ENCODE data around the gene MICAL3.
"Not testable (repeated sequence)": the region's sequence is repeated elsewhere in the genome, so short reads cannot be mapped to it uniquely, and the experiment has no call there.

Gene MICAL3

GRCh38 chr22:18008136-18008535 lies 16.2 kb downstream of the MICAL3 start:
- Histone ChIP-seq H3K36me3 (ENCODE audit: insufficient read depth, low read length) (no peaks in the 10 kb centered on the region), H3K27me3 (ENCODE audit: control insufficient read depth in 1 of 2, insufficient read depth in 2 of 2, low read length in 2 of 2) (no peaks in the 10 kb centered on the region), H3K27ac (ENCODE audit: low read depth, low read length) (no peak overlapping the region), H3K4me1 (ENCODE audit: insufficient read depth, low read length) (peaks cover 10% of the 10 kb centered on the region), H3K9ac (ENCODE audit: low read length) (no peak overlapping the region), H3K4me3 (ENCODE audit: low read depth in 1 of 2, low read length in 2 of 2) (no peak overlapping the region), H3K9me3 (ENCODE audit: low read length) (no peaks in the 10 kb centered on the region)

DNA sequence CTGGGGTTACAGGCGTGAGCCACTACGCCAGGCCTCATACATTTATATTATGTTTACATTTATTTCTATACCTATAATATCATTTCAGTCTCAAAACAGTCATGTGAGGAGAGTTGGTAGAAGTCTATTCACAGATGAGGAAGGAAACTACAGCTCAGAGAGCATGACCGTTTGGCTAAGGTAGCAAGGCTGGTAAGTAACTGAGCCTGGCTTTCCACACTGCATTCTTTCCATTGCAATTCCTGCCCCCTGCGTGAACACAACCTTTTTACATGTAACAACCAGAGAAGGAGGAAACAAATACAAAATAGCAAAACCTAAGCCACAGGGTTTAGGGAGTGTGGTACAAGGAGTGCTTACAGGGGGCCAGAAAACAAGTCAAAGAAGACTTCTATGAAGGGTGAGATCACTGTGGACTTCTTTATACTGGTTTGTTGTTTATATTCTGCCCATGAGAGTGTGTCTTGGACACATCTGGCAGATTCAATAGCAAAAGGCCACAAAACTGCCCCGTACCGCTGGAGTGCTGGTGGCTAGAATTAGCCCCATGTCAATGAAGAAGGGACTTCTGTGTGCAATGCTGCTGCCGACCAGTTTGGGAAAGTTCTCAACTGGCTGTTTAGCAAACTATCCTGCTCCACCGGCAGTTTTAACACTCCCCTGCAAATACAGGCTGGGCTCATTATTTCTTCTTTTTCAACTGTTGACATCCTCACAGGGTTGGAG lies 19.0 kb downstream of the MICAL3 start:
- peak overlapping the region; percentile 30 for H3K27ac ChIP-seq (ENCODE audit: low read depth, low read length)
- no peaks in the 10 kb centered on the region for H3K9me3 ChIP-seq (ENCODE audit: low read length)
- no peak overlapping the region for H3K4me3 ChIP-seq (ENCODE audit: low read depth in 1 of 2, low read length in 2 of 2)
- H3K27me3 ChIP-seq (ENCODE audit: control insufficient read depth in 1 of 2, insufficient read depth in 2 of 2, low read length in 2 of 2), result no peaks in the 10 kb centered on the region
- no peak overlapping the region for H3K9ac ChIP-seq (ENCODE audit: low read length)
- H3K4me1 ChIP-seq (ENCODE audit: insufficient read depth, low read length), result peaks cover 10% of the 10 kb centered on the region
- no peaks in the 10 kb centered on the region for H3K36me3 ChIP-seq (ENCODE audit: insufficient read depth, low read length)

- H3K27ac ChIP-seq (ENCODE audit: low read depth, low read length), result peak overlapping the region; percentile 95
- H3K9ac ChIP-seq (ENCODE audit: low read length), result not testable (repeated sequence)
- peak overlapping the region; percentile 82 to 89 for H3K4me3 ChIP-seq (ENCODE audit: low read depth in 1 of 2, low read length in 2 of 2)
These were observed 22.5 kb downstream of the MICAL3 start for GRCh38 chr22:18001894-18002315.

DNA sequence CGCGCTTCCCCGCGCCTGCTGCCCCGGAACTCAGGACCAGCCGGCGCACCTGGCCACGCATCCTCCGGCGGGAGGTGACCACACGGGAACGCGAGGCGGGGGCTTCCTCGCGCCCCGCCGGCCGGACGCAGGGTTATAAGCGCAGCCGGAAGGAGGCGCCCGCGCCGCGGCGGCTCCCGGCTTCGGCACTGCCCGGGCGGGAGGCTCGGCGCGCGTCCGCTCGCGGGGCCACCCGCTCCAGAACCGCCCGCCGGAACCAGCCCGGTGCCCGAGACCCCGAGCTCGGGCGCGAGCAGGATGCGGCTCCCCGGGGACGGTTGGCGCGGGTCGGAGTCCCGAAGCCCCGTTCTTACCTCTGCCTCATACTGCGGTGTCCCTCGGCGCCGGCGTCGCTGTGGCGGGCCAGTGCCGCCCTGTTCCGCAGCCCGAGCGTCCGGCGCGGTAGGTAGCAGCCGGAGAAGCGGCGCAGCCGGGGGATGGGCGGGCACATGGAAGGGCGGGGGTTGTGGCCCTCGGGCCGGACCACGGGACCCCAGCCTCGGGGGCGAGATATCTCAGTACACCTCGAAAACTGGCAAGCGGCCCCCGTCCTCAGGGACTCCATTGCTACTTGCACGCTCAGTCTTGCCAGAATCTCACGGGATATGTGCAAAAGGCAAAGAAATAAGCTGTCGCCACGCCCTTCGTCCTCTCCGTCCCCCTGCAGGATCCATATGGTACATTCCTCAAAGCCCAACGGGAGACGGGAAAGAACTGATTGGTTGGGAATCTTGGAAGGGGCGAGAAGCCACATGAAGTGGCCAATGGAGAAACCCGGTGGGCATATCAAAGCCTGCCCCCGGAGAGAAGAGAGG lies 23.1 kb downstream of the MICAL3 start:
- Histone ChIP-seq H3K27ac (ENCODE audit: low read depth, low read length) (peak overlapping the region; percentile 95), H3K4me1 (ENCODE audit: insufficient read depth, low read length) (peaks cover 25% of the 10 kb centered on the region), H3K9ac (ENCODE audit: low read length) (peak overlapping the region; percentile 53), H3K4me3 (ENCODE audit: low read depth in 1 of 2, low read length in 2 of 2) (peak overlapping the region; percentile 82 to 89), H3K27me3 (ENCODE audit: control insufficient read depth in 1 of 2, insufficient read depth in 2 of 2, low read length in 2 of 2) (no peaks in the 10 kb centered on the region), H3K36me3 (ENCODE audit: insufficient read depth, low read length) (no peaks in the 10 kb centered on the region), H3K9me3 (ENCODE audit: low read length) (no peaks in the 10 kb centered on the region)

More at GRCh38 chr22:18001894-18002315, 22.5 kb downstream of the MICAL3 start:
- peaks cover 25% of the 10 kb centered on the region for H3K4me1 ChIP-seq (ENCODE audit: insufficient read depth, low read length)
- H3K27me3 ChIP-seq (ENCODE audit: control insufficient read depth in 1 of 2, insufficient read depth in 2 of 2, low read length in 2 of 2); H3K36me3 ChIP-seq (ENCODE audit: insufficient read depth, low read length); H3K9me3 ChIP-seq (ENCODE audit: low read length): not testable (repeated sequence)

GRCh38 chr22:18000441-18001039 lies 23.8 kb downstream of the MICAL3 start:
- peaks cover 20% of the 10 kb centered on the region for H3K4me1 ChIP-seq (ENCODE audit: insufficient read depth, low read length)
- peak overlapping the region; percentile 78 for H3K27ac ChIP-seq (ENCODE audit: low read depth, low read length)
- peak overlapping the region; percentile 30 for H3K9ac ChIP-seq (ENCODE audit: low read length)
- peak overlapping the region; percentile 82 to 89 for H3K4me3 ChIP-seq (ENCODE audit: low read depth in 1 of 2, low read length in 2 of 2)
- H3K27me3 ChIP-seq (ENCODE audit: control insufficient read depth in 1 of 2, insufficient read depth in 2 of 2, low read length in 2 of 2), result no peaks in the 10 kb centered on the region
- no peaks in the 10 kb centered on the region for H3K9me3 ChIP-seq (ENCODE audit: low read length)
- H3K36me3 ChIP-seq (ENCODE audit: insufficient read depth, low read length), result no peaks in the 10 kb centered on the region

DNA sequence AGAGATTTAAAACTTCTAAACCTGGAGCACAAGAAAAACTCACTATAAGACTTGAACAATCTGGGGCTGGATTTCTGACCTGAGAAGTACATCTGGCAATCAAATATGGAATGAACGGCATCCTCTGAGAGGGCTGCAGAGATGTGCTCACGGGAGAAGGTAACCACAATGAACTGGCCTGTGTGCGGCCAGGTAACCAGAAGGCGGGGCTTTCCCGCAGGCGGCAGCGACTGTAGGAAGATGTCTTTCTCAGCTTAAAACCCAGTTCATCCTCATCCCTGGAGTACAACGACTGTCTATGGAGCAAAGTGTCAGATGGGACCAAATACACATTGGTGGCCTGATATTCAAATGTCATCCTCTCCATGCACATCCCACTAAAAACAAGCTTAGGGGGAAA lies 24.5 kb downstream of the MICAL3 start:
- no peaks in the 10 kb centered on the region for H3K9me3 ChIP-seq (ENCODE audit: low read length)
- no peaks in the 10 kb centered on the region for H3K36me3 ChIP-seq (ENCODE audit: insufficient read depth, low read length)
- H3K9ac ChIP-seq (ENCODE audit: low read length), result peak overlapping the region; percentile 30
- H3K4me1 ChIP-seq (ENCODE audit: insufficient read depth, low read length), result peaks cover 15% of the 10 kb centered on the region
- H3K27me3 ChIP-seq (ENCODE audit: control insufficient read depth in 1 of 2, insufficient read depth in 2 of 2, low read length in 2 of 2), result no peaks in the 10 kb centered on the region
- H3K4me3 ChIP-seq (ENCODE audit: low read depth in 1 of 2, low read length in 2 of 2), result peak overlapping the region; percentile 82 to 89
- H3K27ac ChIP-seq (ENCODE audit: low read depth, low read length), result no peak overlapping the region

DNA sequence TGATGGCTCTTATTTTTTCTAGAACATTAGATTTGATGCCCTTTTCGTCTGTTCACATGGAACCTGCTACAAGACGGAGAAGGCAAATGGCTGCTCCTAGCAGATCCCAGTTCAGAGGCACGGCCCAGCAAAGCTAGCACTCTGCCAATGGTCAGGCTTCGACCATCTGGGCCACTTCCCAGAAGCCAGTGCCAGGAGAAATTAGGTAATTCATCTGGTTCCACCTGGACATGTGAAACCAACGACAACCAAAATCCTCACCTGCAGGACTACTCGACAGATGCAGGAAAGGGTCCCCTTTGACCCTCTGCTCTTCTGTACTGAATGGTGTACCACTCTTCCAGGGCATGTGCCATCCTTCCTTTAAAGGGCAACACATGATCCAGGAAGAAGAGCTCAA lies 25.4 kb downstream of the MICAL3 start:
- H3K9me3 ChIP-seq (ENCODE audit: low read length), result no peaks in the 10 kb centered on the region
- H3K27me3 ChIP-seq (ENCODE audit: control insufficient read depth in 1 of 2, insufficient read depth in 2 of 2, low read length in 2 of 2), result no peaks in the 10 kb centered on the region
- H3K4me3 ChIP-seq (ENCODE audit: low read depth in 1 of 2, low read length in 2 of 2), result no peak overlapping the region
- H3K27ac ChIP-seq (ENCODE audit: low read depth, low read length), result no peak overlapping the region
- peaks cover 19% of the 10 kb centered on the region for H3K4me1 ChIP-seq (ENCODE audit: insufficient read depth, low read length)
- H3K9ac ChIP-seq (ENCODE audit: low read length), result no peak overlapping the region
- H3K36me3 ChIP-seq (ENCODE audit: insufficient read depth, low read length), result no peaks in the 10 kb centered on the region

- no peaks in the 10 kb centered on the region for H3K9me3 ChIP-seq (ENCODE audit: low read length)
- H3K36me3 ChIP-seq (ENCODE audit: insufficient read depth, low read length), result no peaks in the 10 kb centered on the region
- H3K4me1 ChIP-seq (ENCODE audit: insufficient read depth, low read length), result peaks cover 23% of the 10 kb centered on the region
- H3K27ac ChIP-seq (ENCODE audit: low read depth, low read length), result no peak overlapping the region
- H3K27me3 ChIP-seq (ENCODE audit: control insufficient read depth in 1 of 2, insufficient read depth in 2 of 2, low read length in 2 of 2), result no peaks in the 10 kb centered on the region
- H3K4me3 ChIP-seq (ENCODE audit: low read depth in 1 of 2, low read length in 2 of 2), result no peak overlapping the region
- H3K9ac ChIP-seq (ENCODE audit: low read length), result no peak overlapping the region
These were observed 26.9 kb downstream of the MICAL3 start for GRCh38 chr22:17997456-17997855.

- not testable (repeated sequence) for H3K9ac ChIP-seq (ENCODE audit: low read length); H3K27me3 ChIP-seq (ENCODE audit: control insufficient read depth in 1 of 2, insufficient read depth in 2 of 2, low read length in 2 of 2); H3K4me3 ChIP-seq (ENCODE audit: low read depth in 1 of 2, low read length in 2 of 2); H3K27ac ChIP-seq (ENCODE audit: low read depth, low read length); H3K36me3 ChIP-seq (ENCODE audit: insufficient read depth, low read length); H3K9me3 ChIP-seq (ENCODE audit: low read length)
- H3K4me1 ChIP-seq (ENCODE audit: insufficient read depth, low read length), result peaks cover 34% of the 10 kb centered on the region
These were observed 29.1 kb downstream of the MICAL3 start for GRCh38 chr22:17995256-17995655.

- no peak overlapping the region for H3K9ac ChIP-seq (ENCODE audit: low read length)
- no peak overlapping the region for H3K27ac ChIP-seq (ENCODE audit: low read depth, low read length)
These were observed 29.8 kb downstream of the MICAL3 start for GRCh38 chr22:17994424-17995108.

DNA sequence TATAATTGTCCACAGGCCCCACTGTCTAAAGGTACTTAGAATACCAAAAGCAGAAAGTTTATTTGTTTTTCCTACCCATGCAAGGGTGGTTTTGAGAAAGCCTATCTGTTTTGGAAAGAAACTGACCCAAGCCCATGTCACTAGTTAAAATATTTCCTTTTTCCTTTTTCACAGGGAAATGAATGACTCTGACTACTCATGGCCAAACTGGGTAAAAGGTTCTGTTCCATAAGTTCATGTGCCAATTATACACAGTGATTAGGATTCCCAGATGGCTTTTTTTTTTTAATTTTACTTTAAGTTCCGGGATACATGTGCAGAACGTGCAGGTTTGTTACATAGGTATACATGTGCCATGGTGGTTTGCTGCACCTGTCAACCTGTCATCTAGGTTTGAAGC lies 31.4 kb downstream of the MICAL3 start:
- H3K4me3 ChIP-seq (ENCODE audit: low read depth in 1 of 2, low read length in 2 of 2); H3K9me3 ChIP-seq (ENCODE audit: low read length); H3K27me3 ChIP-seq (ENCODE audit: control insufficient read depth in 1 of 2, insufficient read depth in 2 of 2, low read length in 2 of 2); H3K27ac ChIP-seq (ENCODE audit: low read depth, low read length); H3K36me3 ChIP-seq (ENCODE audit: insufficient read depth, low read length); H3K9ac ChIP-seq (ENCODE audit: low read length): not testable (repeated sequence)
- H3K4me1 ChIP-seq (ENCODE audit: insufficient read depth, low read length), result peaks cover 32% of the 10 kb centered on the region

More at GRCh38 chr22:17994424-17995108, 29.8 kb downstream of the MICAL3 start:
- Histone ChIP-seq H3K4me3 (ENCODE audit: low read depth in 1 of 2, low read length in 2 of 2) (no peak overlapping the region), H3K9me3 (ENCODE audit: low read length) (no peaks in the 10 kb centered on the region), H3K36me3 (ENCODE audit: insufficient read depth, low read length) (no peaks in the 10 kb centered on the region), H3K4me1 (ENCODE audit: insufficient read depth, low read length) (peaks cover 33% of the 10 kb centered on the region), H3K27me3 (ENCODE audit: control insufficient read depth in 1 of 2, insufficient read depth in 2 of 2, low read length in 2 of 2) (no peaks in the 10 kb centered on the region)
